NCI-H1436 (cell line): ENCODE measurements around the gene ALPK3.

Experiments
- DNase-seq: peaks from one replicate; lab custom pipeline; 2025; lab: John Stamatoyannopoulos, UW

The ALPK3 gene

DNA sequence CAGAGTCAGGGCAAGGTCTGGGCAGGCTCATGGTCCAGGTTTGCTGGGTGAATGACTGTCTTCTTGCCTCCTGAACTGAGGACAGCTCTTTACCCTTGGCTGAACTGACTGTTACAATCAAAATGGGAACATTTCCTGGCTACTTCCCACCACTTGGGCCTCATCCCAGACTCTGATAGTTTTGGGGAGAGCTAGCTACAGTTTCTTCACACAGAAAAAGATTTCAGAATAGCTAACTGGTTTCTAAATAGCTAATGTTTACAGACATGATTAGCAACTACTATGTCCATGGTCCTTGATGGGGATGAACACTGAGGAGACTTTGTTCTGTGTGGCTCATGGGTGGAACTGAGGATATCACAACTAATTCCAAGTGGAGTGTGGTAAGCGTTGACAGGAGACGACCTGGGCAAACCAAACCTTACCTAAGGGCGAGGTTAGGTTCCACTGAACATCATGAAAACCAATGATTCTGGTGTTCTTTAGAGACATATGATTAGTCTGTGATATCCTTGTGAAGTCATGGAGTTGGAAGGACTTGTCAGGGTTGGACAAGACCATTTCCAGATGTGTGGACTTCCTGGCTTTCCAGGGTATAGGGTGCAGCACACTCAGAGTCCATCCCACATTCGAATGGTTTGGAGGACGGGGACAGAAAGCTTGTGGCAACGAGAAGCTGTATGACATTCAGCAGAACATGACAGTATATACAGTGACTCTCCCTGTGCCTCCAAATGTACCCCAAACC, 7.3 kb downstream of the ALPK3 start:
- no peak for DNase-seq

- DNase-seq: no peak
Observed at GRCh38 chr15:84826369-84826823, 9.2 kb downstream of the ALPK3 start.

DNA sequence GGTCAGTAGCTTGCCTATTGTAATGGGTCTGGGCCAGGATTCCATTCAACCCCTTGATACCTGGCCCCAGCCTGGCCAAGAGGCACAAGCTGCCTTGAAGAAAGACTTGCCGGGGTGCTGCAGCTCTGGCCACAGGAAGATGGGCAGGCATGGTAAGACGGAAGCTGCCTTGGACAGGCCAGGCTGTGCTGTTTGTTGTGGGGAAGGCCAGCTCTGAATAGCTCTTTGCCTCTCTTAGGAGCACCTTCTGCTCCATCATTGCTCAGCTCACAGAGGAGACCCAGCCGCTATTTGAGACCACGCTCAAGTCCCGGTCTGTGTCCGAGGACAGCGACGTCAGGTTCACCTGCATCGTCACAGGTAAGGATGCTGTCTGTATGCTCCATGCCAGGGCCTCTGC, 10.1 kb downstream of the ALPK3 start:
- no peak for DNase-seq

DNA sequence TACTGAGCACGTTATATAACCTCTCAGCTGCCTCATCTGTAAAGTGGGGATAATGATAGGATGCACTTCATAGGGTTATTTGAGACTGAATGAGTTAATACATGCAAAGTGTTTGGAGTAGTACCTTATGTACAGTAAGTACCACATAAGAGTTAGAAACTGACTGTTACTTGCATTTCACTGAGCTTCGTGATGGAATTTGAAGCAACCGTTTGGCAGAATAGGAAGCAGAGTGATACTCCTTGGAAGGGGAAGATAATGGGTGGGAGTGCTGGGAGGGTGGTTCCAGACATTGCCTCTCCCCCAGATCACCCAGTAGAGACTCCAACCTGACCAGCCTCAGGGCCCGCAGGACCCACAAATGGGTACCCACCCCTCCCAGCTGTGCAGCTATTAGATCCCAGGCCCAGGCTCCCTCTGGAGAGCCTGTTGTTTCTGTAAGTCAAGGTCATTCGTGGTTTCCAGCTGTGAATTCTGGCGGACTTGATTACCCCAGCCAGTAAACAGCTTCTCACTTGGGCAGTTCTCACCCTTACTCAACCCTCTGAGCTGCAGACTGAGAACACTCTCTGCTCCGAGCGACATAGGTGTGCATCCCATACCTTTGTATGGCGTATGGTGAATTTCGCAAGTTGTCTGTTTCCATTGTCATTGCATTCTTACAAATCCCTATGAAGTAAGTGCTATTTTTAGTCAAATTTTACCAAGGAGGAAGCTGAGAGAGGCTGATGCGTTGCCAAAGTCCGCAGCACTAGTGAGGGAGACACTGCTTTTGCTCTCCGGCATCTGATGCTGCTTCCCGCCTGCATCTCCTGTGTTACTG, 11.1 kb downstream of the ALPK3 start:
- no peak for DNase-seq

- DNase-seq: no peak
Observed at GRCh38 chr15:84829428-84829827, 12.3 kb downstream of the ALPK3 start.

- DNase-seq: no peak
Observed at GRCh38 chr15:84830036-84830435, 12.9 kb downstream of the ALPK3 start.

GRCh38 chr15:84831028-84831427, 13.9 kb downstream of the ALPK3 start:
- no peak for DNase-seq

GRCh38 chr15:84831613-84832012, 14.5 kb downstream of the ALPK3 start:
- no peak for DNase-seq

DNA sequence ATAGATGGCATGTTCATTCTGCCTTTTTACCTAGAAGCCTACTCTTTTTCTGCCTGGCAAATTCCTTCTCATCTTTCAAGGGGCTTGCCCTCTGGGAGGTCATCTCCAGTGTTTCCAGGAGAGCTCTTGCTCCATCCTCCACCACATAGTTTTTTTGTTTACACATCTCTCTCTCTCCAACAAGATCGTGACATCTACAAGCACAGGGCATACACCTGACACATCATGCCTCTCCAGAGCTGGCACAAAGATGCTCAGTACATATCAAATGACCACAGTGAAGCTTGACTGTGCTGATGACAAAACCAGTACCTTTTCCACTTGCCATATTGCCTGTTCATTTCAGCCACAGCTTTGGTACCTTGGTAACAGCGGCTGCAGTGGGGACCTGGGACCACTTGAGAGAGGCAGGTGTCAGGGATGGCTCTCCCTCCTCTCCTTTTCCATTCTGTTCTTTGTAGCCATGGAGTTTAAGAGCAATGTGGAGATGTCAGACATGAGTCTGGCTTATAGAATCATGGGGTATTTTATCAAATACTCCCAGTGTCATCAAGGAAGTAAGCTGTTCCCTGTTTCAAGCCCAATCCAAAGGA, 15.4 kb downstream of the ALPK3 start:
- no peak for DNase-seq

DNA sequence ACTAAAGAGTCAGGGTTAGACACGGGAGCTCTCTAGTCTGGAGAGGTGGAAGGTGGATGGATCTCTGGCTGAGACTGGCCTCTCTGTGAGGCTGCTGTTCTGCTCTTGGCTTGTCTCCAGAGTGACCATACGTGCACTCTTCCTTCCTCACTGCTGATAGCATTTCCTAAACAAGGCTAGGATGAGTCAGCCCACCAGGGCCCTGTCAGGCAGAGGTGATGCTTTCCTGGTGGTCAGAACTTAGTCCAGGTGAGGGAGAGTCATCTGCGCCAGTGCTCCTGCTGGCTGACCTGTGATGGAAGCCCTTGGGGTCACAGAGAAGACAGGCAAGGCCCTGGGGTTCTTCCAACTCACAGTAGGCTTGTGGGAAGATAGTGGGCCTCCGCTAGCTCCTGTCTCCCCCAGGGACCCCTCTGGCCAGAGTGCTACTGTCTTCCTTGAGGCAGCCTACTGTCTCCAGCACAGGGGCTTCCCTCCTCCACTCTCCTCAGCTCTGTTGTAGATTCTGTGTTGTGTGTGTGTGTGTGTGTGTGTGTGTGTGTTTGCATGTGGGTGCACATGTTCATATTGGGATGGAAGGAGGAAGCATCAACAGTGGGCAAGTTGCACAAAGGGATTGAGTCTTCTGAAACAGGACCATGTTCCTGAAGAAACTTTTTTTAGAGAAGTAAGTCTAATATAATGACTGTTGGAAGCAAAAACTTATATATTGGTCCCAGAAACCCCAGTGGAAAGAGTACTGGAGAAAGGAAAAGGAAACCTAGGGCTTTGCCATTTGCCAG, 16.5 kb downstream of the ALPK3 start:
- no peak for DNase-seq

- DNase-seq: no peak
Observed at GRCh38 chr15:84834229-84834955, 17.2 kb downstream of the ALPK3 start.

DNA sequence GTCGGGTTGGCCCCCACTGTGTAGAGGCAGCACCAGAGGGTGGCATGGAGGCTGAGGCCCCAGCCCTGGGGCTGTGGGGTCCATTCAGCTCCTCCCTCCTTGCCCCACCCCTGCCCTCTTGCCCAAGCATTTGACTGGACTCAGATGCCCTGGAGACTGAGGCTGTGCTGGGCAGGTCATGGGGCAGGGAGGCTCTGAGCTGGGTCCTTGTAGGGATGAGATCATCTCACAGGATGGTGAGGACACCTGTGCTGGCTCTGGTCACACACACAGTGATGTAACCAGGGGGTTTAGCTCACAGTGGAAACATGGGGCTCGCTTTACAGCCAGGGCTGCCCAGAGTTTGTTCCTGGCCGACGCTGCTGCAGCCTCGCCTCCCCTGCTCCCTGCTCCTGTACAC, 17.8 kb downstream of the ALPK3 start:
- no peak for DNase-seq

DNA sequence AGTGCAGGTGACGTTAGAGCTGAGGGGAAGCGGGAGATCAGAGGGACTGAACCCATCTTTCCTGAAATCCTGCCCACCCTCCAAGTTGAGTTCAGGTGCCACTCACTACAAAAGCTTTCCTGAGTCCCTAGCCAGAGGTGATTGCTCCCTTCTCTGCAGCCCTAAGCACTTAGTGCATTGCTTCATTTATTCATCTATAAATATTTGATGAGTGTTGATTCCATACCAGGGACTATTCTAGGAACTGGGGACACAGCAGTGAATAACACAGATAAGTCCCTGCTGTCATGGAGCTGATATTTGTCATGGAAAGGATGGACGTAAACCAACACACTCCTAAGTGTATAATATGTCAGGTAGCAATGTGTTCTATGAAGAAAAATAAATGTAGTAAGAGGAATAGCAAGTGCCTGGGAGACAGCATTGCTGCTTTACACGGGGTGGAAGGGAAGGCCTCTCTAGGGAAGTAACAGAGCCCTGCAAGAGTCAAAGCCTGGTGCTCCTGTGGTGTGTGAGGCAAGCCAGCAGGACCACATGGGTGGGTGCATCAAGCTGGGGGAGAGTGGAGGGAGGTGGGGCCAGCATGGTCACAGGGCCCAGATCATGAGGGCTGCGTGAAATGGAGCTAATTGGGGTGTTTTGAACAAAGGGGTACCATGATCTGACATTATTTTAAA, 18.6 kb downstream of the ALPK3 start:
- no peak for DNase-seq

DNA sequence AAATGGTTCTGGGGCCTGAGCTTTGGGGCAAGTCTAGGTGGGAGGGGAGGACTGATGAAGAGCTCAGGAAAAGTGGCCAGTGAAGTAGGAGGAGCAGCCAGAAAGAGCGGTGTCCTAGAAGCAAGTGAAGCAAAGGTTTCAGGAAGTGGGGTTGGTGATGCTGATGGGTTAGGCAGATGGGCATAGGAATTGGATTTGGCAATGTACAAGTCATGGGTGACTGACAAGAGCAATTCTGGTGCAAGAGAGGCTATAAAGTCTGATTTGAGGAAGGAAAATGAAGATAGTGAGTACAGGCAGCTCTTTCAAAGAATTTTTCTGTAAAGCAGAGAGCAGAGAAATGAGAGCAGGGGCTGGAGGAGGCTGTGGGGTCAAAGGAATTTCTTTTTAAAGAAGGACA, 19.7 kb downstream of the ALPK3 start:
- no peak for DNase-seq

DNA sequence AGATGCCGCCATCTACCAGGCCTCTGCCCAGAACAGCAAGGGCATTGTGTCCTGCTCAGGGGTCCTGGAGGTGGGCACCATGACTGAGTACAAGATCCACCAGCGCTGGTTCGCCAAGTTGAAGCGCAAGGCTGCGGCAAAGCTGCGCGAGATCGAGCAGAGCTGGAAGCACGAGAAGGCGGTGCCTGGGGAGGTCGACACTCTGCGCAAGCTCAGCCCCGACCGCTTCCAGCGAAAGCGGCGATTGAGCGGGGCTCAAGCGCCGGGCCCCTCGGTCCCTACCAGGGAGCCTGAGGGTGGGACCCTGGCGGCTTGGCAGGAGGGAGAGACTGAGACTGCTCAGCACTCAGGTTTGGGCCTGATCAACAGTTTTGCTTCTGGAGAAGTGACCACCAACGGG, 22.6 kb downstream of the ALPK3 start:
- no peak for DNase-seq

DNA sequence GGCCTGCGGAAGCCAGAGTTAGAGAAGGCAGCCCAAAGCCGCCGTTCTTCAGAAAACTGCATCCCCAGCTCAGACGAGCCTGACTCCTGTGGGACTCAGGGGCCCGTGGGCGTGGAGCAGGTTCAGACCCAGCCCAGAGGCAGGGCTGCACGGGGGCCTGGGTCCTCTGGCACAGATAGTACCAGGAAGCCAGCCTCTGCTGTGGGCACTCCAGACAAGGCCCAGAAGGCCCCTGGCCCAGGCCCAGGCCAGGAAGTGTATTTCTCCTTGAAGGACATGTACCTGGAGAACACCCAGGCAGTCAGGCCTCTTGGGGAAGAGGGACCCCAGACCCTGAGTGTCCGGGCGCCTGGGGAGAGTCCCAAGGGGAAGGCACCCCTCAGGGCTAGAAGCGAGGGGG, 23.1 kb downstream of the ALPK3 start:
- DNase-seq: no peak

DNA sequence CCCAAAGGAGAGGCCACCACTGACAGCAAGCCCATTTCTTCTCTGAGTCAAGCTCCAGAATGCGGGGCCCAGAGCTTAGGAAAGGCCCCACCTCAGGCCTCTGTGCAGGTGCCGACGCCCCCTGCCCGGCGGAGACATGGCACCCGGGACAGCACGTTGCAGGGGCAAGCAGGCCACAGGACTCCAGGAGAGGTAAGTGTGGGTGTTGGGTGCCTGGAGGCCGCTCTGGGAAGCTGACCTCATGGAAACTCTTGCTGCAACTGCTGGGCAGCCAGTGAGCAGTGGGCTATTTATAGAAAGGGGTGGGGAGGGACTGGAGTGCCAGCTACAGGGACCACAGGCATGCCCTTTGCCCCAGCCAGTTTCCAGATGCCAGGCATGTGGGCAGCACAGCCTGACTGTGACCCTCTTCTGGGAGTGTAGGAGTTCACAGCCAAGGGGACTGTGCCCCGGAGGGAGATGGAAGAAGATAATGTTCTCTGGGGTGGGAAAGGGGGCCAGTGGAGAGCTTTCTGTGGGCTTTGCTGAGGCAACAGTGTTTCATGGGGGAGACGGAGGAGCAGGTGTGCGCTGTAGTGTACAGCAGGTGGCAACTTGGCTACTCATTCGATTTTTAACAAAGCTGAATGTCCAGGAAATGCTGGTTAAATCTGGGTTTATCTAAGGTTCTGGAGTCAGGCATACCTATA, 23.7 kb downstream of the ALPK3 start:
- no peak for DNase-seq

- DNase-seq: no peak
Observed at GRCh38 chr15:84842781-84843180, 25.6 kb downstream of the ALPK3 start.

GRCh38 chr15:84844964-84845363, 27.8 kb downstream of the ALPK3 start:
- DNase-seq: no peak

DNA sequence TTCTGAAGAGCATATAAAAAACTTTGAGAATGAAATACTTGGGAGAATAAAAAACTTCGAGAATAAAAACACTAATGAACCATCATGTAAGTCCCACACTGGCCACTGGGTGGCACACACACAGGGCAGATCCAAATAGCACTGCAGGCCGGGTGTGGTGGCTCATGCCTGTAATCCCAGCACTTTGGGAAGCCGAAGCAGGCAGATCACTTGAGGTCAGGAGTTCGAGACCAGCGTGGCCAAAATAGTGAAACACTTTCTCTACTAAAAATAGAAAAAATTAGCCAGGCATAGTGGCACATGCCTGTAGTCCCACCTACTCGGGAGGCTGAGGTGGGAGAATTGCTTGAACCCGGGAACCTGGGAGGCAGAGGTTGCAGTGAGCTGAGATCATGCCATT, 28.5 kb downstream of the ALPK3 start:
- DNase-seq: peak; percentile 10
